Stomach (tissue), 4 donors: ENCODE results near the gene SLC29A3.

Experiments
- CTCF ChIP-seq, 7 experiments: fragments of 450-650 bp in 4 of 7; fragments of 200-600 bp in 3 of 7; sonication (generic) in 3 of 7; IDR thresholded peaks; one replicate each; pipeline ENCODE4 v1.5.1; 2016 to 2019; ENCODE audit warnings: antibody characterized with exemption in 7 of 7, control low read depth in 2 of 7, mild to moderate bottlenecking in 1 of 7
- POLR2A ChIP-seq, 4 donors: fragments of 450-650 bp; IDR thresholded peaks; one replicate each; pipeline ENCODE4 v1.6.1; 2016; ENCODE audit warnings: antibody characterized with exemption in 4 of 4, control low read depth in 2 of 4, mild to moderate bottlenecking in 1 of 4, moderate library complexity in 1 of 4

- no peak for TF ChIP-seq CTCF (IDR thresholded peaks at IDR 0.05)
- no peak for TF ChIP-seq POLR2A (IDR thresholded peaks at IDR 0.05)
These were observed 25.5 kb upstream of the SLC29A3 start for GRCh38 chr10:71293446-71294084.
